ENCODE results near the gene DNAI2.

DNAI2 gene

DNA sequence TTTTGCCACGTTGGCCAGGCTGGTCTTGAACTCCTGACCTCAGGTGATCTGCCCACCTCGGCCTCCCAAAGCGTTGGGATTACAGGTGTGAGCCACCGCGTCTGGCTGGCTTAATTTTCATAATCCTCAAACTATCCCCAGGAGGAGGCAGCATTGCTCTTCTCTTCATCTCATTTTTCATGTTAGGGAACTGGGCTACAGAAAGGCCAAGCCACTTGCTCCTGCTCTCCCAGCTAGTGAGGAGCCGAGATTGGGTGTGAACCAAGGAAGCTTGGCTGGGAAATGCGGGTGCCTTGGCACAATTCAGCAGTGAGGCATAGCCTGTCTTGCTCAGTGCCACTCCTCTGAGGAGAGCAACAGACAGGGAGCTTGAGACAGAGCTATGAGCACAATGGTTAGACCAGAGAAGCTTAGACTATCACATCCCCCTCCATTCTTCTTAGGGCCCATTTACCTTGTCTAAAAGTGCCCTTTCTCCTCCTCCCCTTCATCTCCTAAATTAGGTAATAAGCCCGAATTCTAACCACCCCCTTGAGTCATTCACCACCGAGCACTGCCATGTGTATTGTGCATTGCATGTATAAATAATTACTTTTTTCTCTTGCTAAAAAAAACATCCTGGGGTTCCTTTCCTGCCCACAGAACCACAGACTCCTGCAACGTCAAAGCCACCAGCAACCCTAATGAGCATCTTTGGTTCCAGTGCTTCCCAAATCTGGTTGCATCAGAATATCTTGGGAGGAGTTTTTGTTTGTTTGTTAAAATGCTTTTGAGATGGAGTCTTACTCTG, 32.0 kb downstream of the DNAI2 start:
- no peak for DNase-seq (ENCODE audit: low read depth)

DNA sequence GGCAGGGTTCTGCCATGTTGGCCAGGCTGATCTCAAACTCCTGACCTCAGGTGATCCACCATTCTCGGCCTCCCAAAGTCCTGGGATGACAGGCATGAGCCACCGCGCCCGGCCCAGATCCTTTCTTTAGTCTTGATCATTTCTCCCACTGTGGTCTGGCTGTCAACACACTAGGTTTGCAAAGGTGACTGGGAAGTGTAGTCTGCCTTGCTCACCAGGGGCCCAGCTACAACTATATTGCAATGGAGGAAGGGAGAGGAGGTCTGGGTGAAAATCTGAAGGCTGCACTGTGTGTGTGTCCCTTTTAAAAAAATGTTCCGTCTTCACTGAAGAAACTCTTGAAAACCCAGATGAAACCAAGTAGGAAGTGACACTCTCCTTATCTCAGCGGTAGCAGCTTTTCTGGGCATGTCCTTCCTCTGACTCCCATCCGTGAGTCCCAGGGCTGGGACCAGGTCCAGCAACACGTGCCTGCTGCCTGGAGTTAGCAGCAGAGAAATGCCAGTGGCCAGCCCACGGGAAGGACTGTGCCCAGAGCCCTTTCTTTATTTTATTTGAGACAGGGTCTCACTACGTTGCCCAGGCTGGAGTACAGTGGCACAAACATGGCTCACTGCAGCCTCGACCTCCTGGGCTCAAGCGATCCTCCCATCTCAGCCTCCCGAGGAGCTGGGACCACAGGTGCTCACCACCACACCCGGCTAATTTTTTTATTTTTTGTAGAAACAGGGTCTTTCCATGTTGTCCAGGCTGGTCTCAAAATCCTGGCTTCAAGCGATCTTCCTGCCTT, 34.1 kb downstream of the DNAI2 start:
- no peak for DNase-seq (ENCODE audit: low read depth)

DNA sequence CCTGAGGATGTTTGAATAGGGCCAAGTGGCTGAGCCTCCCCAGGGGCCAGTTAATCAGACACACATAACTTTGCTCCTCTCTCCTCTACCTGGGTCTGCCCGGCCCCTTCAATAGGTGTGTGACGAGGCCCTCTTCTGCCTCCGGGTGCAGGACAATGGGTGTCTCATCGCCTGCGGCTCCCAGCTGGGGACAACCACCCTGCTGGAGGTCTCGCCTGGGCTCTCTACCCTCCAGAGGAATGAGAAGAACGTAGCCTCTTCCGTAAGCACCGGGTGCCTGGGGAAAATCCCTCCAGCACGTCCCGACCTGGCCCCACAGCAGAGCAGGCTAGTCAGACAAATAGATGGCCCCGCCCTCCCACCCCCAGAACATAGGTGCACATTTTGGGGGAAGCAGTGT, 35.9 kb downstream of the DNAI2 start:
- DNase-seq (ENCODE audit: low read depth), result no peak

DNA sequence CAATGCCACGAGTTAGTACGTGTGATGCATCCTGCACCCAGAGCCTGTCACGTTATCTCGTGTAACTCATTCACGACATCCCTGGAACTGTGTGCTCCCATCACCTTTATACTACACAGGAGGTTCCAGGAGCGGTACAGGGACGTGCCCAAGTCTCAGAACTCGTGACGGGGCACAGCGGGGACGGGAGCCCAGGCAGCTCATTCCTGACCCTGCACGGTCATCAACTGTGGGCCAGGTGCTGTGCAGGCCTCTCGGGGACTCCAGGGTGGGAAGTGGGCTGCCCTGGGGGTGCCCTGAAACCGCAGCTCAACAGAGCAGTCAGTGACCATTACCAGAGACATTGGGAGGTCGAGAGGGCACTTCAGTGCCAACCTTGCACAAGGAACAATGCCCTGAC, 40.8 kb downstream of the DNAI2 start:
- no peak for DNase-seq (ENCODE audit: low read depth)

DNA sequence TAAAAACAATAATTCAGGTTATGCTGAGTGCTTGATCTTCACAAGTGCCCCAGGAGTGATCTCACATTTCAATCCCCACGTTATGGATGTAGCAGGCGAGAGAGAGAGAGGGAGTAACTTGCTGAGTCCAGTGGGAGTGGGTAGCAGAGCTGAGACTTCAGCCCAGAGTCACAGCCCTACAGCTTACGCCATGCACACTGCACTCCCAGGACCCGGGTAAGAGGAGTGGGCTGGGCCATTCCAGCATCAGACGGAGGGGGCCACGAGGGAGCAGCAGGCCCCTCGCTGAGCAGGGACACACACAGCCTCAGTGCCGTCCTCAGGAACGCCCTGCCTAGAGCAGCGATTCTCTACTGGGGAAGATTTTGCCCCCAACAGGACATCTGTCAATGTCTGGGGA, 42.2 kb downstream of the DNAI2 start:
- no peak for DNase-seq (ENCODE audit: low read depth)

DNA sequence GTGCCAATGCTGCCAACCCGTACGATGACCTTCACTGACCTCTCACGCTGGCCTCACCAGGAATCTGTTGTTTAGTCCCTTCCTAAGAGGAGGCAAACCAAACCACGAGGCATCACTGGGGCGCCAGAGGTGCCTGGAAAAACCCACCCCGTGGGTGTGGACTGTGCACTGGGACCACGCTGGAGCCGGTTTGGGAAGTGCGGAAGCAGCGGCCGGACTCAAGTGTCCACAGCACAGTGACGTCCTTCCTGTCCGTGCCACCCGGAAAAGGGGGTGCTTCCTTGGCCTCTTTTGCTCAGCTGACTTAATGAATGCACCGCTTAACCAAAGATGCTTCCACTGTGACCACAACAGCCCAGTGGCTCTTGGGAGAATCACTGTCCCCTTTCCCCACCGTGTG, 43.0 kb downstream of the DNAI2 start:
- DNase-seq (ENCODE audit: low read depth), result no peak

DNA sequence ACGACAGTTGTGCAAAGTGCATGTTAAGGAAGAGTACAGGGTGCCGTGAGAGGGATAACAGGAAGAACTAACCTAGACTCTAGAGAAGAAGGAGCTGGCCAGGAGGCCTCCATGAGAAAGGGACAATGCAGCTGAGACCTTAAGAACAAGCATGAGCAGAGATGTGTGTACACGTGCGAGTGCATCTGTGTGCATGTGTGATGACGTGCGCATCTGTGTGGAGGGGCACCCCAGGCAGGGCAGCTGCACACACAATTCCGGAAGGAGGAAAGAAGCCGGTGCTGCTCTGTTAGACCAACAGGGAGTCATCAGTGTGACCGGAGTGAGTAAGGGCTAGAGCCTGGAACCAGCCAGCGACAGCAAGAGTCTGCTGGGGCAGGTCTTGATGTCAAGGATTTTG, 44.4 kb downstream of the DNAI2 start:
- no peak for DNase-seq (ENCODE audit: low read depth)

DNA sequence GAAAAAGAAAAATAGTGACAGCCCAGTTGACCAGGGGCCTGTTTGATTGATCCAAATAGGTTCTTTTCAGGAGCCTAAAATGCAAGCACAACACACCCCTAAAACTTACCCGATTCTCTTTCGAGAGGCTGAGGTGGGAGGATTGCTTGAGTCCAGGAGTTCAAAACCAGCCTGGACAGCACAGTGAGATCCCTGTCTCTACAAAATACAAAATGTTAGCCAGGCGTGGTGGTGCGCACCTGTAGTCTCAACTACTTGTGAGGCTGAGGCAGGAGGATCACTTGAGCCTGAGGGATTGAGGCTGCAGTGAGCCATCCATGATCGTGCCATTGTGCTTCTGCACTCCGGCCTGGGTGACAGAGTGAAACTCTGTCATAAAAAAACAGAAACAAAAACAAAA, 50.5 kb downstream of the DNAI2 start:
- DNase-seq (ENCODE audit: low read depth), result no peak

DNA sequence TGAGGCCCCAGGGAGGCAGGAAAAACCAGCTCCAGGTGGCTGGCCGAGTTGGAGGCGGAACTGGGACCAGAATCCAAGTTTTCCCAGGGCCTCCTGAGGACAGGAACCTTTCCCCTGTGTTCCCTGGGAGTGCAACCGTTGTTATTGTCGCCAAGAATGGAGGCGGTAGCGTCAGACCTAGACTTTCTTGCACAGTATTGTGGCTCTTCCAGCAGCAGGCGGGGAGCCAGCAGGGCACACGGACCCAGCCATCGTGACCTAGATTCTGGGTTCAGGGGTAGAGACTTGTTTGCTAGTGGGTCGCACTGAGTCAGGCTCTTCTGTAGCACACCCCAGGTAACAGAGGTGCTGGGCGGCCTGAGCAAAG, 51.3 kb downstream of the DNAI2 start:
- no peak for DNase-seq (ENCODE audit: low read depth)

DNA sequence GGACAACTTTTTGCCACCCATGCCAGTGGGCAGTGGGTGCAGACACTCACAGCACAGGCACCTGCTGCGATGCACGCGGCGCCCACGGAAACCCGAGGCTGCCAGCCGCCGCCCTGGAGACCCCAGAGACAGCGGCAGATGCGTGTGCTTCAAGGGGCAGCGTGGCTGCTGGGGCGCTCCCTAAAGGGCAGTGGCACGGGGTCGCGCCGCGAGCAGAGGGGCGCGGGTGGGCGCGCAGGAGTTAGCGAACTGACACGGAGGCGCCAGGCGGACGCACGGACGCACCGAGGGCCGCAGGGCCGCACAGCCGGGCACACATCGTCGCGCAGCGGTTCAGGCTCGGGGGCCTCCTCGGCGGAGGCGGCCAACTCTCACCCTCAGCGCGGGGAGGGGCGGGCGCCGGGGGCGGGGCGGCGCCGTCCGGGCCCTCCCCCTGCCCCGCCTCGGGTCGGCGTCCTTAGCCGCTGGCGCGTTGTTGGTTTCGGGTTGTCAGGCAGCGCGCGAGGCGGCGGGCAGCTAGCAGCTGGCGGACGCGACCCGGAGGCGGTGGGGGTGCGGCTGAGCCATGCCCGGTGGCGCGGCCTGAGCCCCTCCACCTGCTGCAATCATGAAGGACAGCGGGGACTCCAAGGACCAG, 51.8 kb downstream of the DNAI2 start, which contains the start of gene KIF19:
Gene KIF19 (plus strand): TSS at position 484 of the 637 bp plus-strand sequence. CDS start 124 bp downstream, at position 608.
- DNase-seq (ENCODE audit: low read depth), result no peak

DNA sequence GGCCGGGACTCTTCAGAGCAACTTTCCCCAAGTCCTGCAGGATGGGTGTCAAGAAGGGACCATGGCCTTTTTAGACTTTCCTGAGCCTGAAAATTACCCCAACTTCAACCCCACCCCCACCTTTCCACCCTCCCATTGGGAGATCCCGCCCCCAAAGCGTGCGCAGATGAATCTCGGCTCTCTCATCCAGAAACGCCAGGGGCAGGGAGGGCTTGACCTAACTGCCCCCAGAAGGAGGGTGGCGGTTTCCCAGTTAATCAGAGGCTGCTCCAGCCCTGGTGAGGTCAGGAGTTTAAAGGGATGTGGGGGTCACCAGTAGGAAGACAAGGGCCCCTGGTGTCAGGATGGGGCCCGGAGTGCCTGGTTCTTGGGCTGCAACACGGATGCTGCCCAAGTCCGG, 52.5 kb downstream of the DNAI2 start:
- no peak for DNase-seq (ENCODE audit: low read depth)

DNA sequence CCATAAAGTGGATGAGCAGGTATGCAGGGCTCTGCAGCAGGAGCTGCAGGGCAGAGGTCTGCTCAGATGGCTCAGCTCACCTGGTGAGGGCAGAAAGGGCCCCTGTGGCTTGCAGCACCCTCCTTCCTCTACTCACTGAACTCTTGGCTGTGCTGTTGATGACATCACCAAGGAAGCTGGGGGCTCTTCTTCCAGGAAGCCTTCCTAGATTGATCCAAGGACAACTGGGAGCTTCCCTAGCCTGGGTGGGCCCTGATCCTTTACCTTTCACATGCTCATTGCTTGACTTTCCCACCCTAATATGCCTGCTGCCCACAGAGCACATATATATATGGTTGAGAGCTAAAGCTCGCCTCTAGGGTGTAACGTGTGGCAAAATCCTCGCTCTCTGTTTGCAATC, 54.5 kb downstream of the DNAI2 start:
- DNase-seq (ENCODE audit: low read depth), result no peak

DNA sequence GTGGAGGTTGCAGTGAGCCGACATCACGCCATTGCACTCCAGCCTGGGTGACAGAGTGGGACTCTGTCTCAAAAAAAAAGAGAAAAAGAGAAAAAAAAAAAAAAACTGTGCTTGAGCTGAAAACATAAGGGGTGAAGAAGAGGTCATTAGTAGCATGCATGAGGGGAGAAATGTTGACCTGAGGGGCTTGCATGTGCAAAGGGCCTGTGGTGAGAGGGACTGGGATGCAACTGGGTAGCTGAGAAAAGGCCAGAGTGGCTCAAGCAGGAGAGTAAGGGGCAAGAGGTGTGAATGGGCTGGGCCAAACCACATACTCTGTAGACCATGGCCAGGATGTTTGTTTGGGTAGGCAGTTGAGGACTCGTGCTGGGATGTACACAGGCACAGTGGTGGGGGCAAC, 55.3 kb downstream of the DNAI2 start:
- DNase-seq (ENCODE audit: low read depth), result no peak

DNA sequence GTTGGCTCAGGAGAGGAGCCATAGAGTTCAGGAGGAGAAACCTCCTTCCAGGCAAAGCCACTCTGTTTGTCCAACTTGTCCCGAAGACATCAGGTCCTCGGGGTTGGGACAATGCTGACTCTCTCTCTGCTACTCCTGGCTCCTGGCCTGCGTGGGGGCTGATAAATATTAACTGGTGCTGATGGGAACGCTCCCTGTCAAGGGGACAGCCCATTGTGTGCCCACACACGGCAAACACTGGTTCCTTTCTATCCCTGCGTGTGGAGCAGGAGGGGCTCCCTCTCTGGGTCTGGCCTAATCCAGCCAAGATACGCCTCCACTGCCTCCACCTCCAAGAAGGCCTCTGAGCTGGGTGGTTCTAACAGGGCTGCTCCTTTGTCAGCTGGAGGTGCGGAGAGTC, 56.4 kb downstream of the DNAI2 start:
- no peak for DNase-seq (ENCODE audit: low read depth)

DNA sequence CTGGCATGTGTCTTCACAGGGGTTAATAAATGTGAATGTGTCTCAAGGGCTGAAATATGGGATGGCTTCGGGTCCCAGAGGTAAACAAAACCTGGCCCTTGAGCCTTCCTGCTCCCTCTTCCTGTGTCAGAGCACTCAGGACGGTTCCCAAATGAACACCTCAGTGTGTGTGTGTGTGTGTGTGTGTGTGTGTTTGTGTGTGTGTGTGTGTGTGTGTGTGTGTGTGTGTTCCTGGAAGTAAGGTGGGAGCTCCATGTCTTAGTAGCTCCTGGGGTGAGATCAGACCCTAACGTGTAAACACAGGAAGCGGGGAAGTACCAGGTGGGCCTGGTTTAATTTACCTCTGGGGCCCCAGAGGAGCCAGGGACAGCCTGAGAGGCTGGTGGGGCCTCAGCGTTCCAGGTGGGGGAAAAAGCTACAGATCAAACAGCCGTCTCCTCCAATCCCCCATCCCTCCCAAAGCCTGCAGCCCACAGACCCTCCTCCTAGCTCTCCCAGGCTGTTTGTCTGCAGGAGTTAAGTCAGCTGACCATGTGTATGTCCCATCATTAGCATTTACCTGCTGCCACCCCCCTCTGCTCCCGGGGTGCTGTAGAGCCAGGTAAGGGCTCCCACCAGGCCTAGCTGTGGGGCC, 58.1 kb downstream of the DNAI2 start:
- DNase-seq (ENCODE audit: low read depth), result no peak

DNA sequence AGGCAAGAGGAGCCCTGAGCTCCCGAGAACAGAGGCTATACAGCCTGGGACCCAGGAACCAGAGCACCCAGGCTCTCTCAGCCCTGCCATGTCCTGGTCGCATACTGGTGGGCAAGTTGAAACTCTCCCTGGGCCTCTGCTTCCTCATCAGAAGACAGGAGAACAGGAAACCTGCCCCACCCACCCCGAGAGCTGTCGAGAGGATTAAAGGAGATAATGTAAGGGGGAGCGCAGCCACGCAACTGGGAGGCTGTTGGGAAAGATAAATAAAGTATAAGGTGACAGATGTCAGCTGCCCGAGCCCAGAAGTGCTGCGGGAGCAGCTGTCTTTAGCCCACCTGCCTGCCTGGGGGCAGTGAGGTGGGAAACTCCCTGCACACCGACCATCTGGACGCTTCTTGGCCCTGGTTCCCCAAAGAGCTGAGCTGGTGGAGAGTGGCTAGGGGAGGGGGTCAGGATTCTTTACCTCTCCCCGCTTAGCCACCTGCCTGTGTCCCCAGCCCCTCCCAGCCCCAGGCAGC, 58.8 kb downstream of the DNAI2 start:
- no peak for DNase-seq (ENCODE audit: low read depth)

DNA sequence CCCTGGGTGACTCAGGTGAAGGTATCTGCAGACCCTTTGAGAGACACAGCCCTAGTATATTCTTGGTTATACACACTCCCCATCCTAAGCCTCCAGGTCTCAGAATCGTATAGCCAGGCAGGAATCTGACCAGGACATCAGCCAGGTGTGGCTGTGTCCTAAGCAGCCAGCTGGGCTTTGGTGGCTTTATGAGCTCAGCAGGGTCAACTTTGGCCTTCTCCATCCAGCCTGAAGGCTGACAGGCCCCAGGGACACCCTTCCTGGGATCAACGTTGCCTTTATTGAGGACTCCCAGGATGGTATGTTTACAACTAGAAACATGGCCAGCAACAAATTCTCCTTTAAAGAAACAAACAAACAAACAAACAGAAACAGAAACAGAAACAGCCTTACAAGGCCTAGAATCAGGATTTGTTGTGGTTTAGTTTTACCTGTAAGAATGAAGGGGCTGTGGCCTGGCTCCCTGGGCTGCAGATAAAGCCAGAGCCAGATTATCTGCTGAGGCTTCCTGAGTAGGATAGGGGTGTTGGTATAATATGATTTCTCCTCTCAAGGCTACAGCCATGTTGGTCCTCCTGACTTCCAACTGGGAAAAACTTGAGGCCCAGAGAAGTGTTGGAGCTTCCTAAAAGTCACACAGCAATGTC, 60.5 kb downstream of the DNAI2 start:
- DNase-seq (ENCODE audit: low read depth), result no peak

DNA sequence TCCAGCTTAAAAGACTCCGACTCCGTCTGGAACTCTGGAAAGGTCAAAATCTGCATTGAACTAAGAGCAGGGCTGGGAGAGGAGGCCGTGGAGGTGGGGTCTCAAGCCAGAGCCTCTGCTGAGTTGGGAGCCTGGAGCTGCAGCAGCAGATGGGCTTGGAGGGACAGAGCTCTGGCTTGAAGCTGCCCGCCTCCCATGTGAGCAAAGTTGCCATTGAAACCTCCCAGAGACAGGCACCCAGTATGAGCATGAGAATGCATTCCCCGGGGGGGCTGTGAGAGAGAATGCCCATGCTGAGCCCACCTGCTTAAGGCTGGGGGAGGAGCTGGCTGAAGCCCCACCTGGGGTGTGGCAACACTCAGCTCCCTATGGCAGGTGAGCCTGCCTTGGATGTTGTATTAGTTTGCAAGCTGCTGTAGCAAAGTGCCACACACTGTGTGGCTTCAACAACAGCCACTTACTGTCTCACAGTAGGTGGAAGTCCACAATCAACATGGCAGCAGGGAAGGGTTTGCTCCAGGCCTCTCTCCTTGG, 61.6 kb downstream of the DNAI2 start:
- DNase-seq (ENCODE audit: low read depth), result no peak

DNA sequence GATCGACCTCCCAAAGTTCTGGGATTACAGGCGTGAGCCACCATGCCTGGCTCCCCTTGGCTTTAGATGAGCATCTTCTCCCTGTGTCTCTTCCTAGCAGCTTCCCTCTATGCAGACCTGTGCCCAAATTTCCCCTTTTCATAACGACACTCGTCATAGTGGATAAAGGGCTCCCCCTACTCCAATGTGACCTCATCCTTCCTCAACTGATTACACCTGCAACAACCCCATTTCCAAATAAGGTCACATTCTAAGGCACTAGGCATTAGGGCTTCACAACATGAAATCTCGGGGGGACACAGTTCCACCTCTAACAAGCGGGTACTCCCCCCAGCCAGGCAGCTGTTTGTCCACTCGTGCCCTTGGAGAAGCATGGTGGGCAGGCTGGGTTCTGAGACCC, 62.3 kb downstream of the DNAI2 start:
- DNase-seq (ENCODE audit: low read depth), result no peak

DNA sequence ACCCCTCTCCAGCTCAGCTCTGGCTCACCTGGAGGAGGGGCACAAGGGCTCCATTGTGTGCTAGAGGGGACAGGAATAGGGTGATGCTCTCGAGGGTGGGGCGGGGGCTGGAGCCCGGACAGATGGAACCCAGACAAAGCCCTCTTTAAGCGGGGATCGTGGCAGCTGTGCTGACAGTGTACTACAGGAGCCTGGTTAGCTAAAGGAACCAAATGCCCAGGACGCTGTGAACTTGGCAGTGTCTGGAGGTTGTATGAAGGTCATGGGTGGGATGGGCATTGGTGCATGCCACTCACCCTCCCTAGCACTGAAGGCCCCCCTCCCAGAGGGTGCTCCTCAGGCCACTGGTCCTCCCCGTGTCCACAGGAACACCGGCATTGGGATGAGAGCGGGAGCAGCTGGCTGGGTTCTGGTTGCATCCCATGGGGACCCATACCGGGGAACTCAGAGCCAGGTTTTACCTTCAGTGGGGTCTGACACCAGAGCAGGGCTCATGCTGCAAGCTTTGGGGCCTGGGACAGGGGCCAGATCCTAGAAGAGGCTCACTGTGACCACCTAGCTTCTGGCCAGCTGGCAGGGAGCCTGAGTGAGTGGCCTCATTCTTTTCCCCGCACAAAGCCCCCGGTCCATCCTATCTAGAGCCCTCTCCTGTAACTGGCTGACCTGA, 63.9 kb downstream of the DNAI2 start:
- DNase-seq (ENCODE audit: low read depth), result no peak
